Spleen (tissue), 11 donors: ENCODE results near the gene PPDPF. TPM values are rescaled to one million over a fixed set of nuclear protein-coding genes. Genes with fewer than 3 reads are reported as not detected.
A peak's percentile ranks its signal among the peaks of the same experiment; 100 is the strongest.

Experiments
- DNase-seq: peaks from one replicate; pipeline ENCODE4 v3.0.0-alpha.2; 2020
- H3K27ac ChIP-seq, 8 donors: fragments of 200-600 bp; sonication (generic) in 7 of 8; 1 replicate in 4 of 8; 2 replicates in 4 of 8; pipeline versions ENCODE4 v1.5.0 to v1.8.0; 2016 to 2021; ENCODE audit warnings: inconsistent platforms in 4 of 8, mild to moderate bottlenecking in 4 of 8, moderate library complexity in 1 of 8
- H3K27me3 ChIP-seq, 7 donors: fragments of 200-600 bp; sonication (generic) in 6 of 7; replicated peaks in 1 of 7; 1 replicate in 4 of 7; 2 replicates in 3 of 7; pipeline versions ENCODE4 v1.5.0 to v1.8.0; 2016 to 2021; ENCODE audit warnings: inconsistent platforms in 3 of 7, mild to moderate bottlenecking in 1 of 7
- H3K36me3 ChIP-seq, 6 donors: fragments of 200-600 bp; sonication (generic) in 5 of 6; 1 replicate in 4 of 6; 2 replicates in 2 of 6; pipeline versions ENCODE4 v1.5.0 to v1.8.0; 2016 to 2021; ENCODE audit warnings: inconsistent platforms in 2 of 6
- H3K4me1 ChIP-seq, 6 donors: fragments of 200-600 bp; sonication (generic) in 5 of 6; 1 replicate in 3 of 6; 2 replicates in 3 of 6; pipeline versions ENCODE4 v1.5.0 to v1.8.0; 2016 to 2021; ENCODE audit warnings: inconsistent platforms in 3 of 6
- H3K4me3 ChIP-seq, 8 donors: fragments of 200-600 bp; sonication (generic) in 7 of 8; 1 replicate in 4 of 8; 2 replicates in 4 of 8; pipeline versions ENCODE4 v1.5.0 to v1.8.0; 2016 to 2021; ENCODE audit warnings: inconsistent platforms in 4 of 8, mild to moderate bottlenecking in 4 of 8, moderate library complexity in 2 of 8
- H3K9me3 ChIP-seq, 8 donors: fragments of 200-600 bp; sonication (generic) in 7 of 8; 1 replicate in 4 of 8; 2 replicates in 4 of 8; pipeline versions ENCODE4 v1.5.0 to v1.8.0; 2016 to 2021; ENCODE audit warnings: inconsistent platforms in 4 of 8
- CTCF ChIP-seq, 11 experiments: fragments of 200-600 bp in 7 of 11; fragments of 450-650 bp in 4 of 11; sonication (generic) in 4 of 11; IDR thresholded peaks in 8 of 11; conservative IDR thresholded peaks in 3 of 11; 1 replicate in 7 of 11; 2 replicates in 4 of 11; pipeline versions ENCODE4 v1.4.0 to v1.8.0; 2016 to 2021; ENCODE audit warnings: antibody characterized with exemption in 11 of 11, inconsistent platforms in 4 of 11, mild to moderate bottlenecking in 1 of 11
- POLR2A ChIP-seq, 3 donors: fragments of 450-650 bp; IDR thresholded peaks; one replicate each; pipeline ENCODE4 v1.5.1; 2017; ENCODE audit warnings: antibody characterized with exemption in 3 of 3, mild to moderate bottlenecking in 1 of 3
- POLR2AphosphoS5 ChIP-seq, 3 donors: sonication (generic); formaldehyde crosslinking; IDR thresholded peaks; one replicate each; pipeline ENCODE4 v1.5.1; 2017; ENCODE audit warnings: antibody characterized with exemption in 3 of 3
- WGBS, 5 donors: extraction: QIAGEN DNeasy Blood & Tissue Kit in 3 of 5; methylation state at CpG; one replicate each; pipeline versions ENCODE4 v1.1.5 to v1.1.7; 2013 to 2018; 5-methylcytosine and 5-hydroxymethylcytosine counted together
- intact Hi-C: fragments of 100-400 bp; cut with DNase I; formaldehyde crosslinking; loops from one replicate; pipeline ENCODE4 v1.15.0; 2023; ENCODE audit warnings: low total_unique reads
- polyA plus RNA-seq, 3 donors: library from polyadenylated mRNA; stranded (reverse); fragments of 200-250 nt; gene quantifications; one replicate each; pipeline ENCODE4 v1.2.1, GENCODE V29; 2013
- total RNA-seq, 7 donors: library from RNA; depleted of rRNA in 3 of 7; stranded (reverse); fragments of >200 nt in 3 of 7; fragmentation: NEBNext Ultra II Directional in 4 of 7; extraction: Animal tissue kit (Norgen Biotek cat#: 25700) in 4 of 7; gene quantifications; one replicate each; pipeline versions ENCODE4 v1.1.0 to v1.2.1, GENCODE V29; 2016 to 2021
- donor health status: healthy with polysubstance abuse.
- donor health status: DM: no; HTN: no; CAD: no; lungs with moderate emphysema.
- donor health status: DM: no; HTN: no; CAD: no.
- donor health status: Bipolar disorder and iron deficiency.
- donor health status: healthy.
- donor health status: DM: no; HTN: no; CAD: no.
- donor health status: DM: yes; HTN: yes; CAD: no.

The PPDPF gene
- total and polyA plus RNA-seq, 10 donors = 68.8 to 275 (median 124) TPM

- no peaks in the 10 kb centered on the region for H3K9me3 ChIP-seq
- 92 to 96% (median 92%) methylated on average over 13 to 54 of the region's 54 CpGs for WGBS, 5 donors
- H3K4me3 ChIP-seq = no peak overlapping the region
- TF ChIP-seq CTCF (IDR thresholded peaks at IDR 0.05 in 8 of 11, conservative IDR thresholded peaks at IDR 0.05 in 3 of 11) (no peak), POLR2AphosphoS5 (IDR thresholded peaks at IDR 0.05) (peak; percentile 11 to 65 (median 42))
- peaks cover 3 to 99% (median 82%) of the 10 kb centered on the region in 6 donors for H3K36me3 ChIP-seq
- peak; percentile 81 for DNase-seq
- no peak overlapping the region for H3K27ac ChIP-seq
- H3K27me3 ChIP-seq = no peaks in the 10 kb centered on the region
- H3K4me1 ChIP-seq = peaks cover 0 to 30% (median 13%) of the 10 kb centered on the region in 6 donors
- intact Hi-C loops = no loop called here
Observed at GRCh38 chr20:63562461-63563224, 42.1 kb downstream of the PPDPF start.

GRCh38 chr20:63563225-63563935 is 42.8 kb downstream of the PPDPF start:
- Histone ChIP-seq H3K27me3 (no peaks in the 10 kb centered on the region), H3K4me1 (peaks cover 1 to 37% (median 20%) of the 10 kb centered on the region in 6 donors), H3K9me3 (no peaks in the 10 kb centered on the region), H3K27ac (no peak overlapping the region), H3K36me3 (peaks cover 3 to 99% (median 79%) of the 10 kb centered on the region in 6 donors), H3K4me3 (no peak overlapping the region)
- WGBS, 5 donors = 87 to 96% (median 94%) methylated on average over 3 to 55 of the region's 55 CpGs
- DNase-seq = no peak
- no peak for TF ChIP-seq POLR2A (IDR thresholded peaks at IDR 0.05)
- no peak for TF ChIP-seq CTCF (IDR thresholded peaks at IDR 0.05 in 8 of 11, conservative IDR thresholded peaks at IDR 0.05 in 3 of 11)
- no peak for TF ChIP-seq POLR2AphosphoS5 (IDR thresholded peaks at IDR 0.05)
- intact Hi-C loops = no loop called here

- H3K4me3 ChIP-seq = no peak overlapping the region
- peaks cover 10 to 46% (median 29%) of the 10 kb centered on the region in 6 donors for H3K4me1 ChIP-seq
- TF ChIP-seq POLR2A (IDR thresholded peaks at IDR 0.05) (no peak), POLR2AphosphoS5 (IDR thresholded peaks at IDR 0.05) (peak in 1 of 3 donors; percentile 3)
- intact Hi-C loops = no loop called here
- DNase-seq = peak; percentile 79
- no peaks in the 10 kb centered on the region for H3K27me3 ChIP-seq
- 91 to 97% (median 96%) methylated on average over 46 to 62 of the region's 62 CpGs for WGBS, 5 donors
- H3K9me3 ChIP-seq = no peaks in the 10 kb centered on the region
- no peak overlapping the region for H3K27ac ChIP-seq
- H3K36me3 ChIP-seq = peaks cover 3 to 99% (median 72%) of the 10 kb centered on the region in 6 donors
Observed at GRCh38 chr20:63564036-63564810, 43.7 kb downstream of the PPDPF start.

- no peak for TF ChIP-seq CTCF (IDR thresholded peaks at IDR 0.05 in 8 of 11, conservative IDR thresholded peaks at IDR 0.05 in 3 of 11)
- TF ChIP-seq POLR2AphosphoS5 (IDR thresholded peaks at IDR 0.05) = peak in 1 of 3 donors; percentile 50
- peak; percentile 78 for DNase-seq
- Histone ChIP-seq H3K36me3 (peaks cover 3 to 99% (median 66%) of the 10 kb centered on the region in 6 donors), H3K27ac (no peak overlapping the region), H3K27me3 (no peaks in the 10 kb centered on the region), H3K9me3 (no peaks in the 10 kb centered on the region), H3K4me3 (no peak overlapping the region), H3K4me1 (peaks cover 16 to 55% (median 37%) of the 10 kb centered on the region in 6 donors)
- intact Hi-C loops = no loop called here
- 95 to 98% (median 95%) methylated on average over 41 to 61 of the region's 61 CpGs for WGBS, 5 donors
Observed at GRCh38 chr20:63565021-63565698, 44.6 kb downstream of the PPDPF start.
